BLaER1 (cell line): ENCODE results near the gene PTPN21.

Experiments used
- H3K27ac ChIP-seq: shearing (Covaris generic); formaldehyde crosslinking; 2 replicates; pipeline ENCODE4 v1.8.1; 2022
- H3K27me3 ChIP-seq: shearing (Covaris generic); formaldehyde crosslinking; 2 replicates; pipeline ENCODE4 v1.8.1; 2022
- H3K36me3 ChIP-seq: shearing (Covaris generic); formaldehyde crosslinking; 2 replicates; pipeline ENCODE4 v1.8.1; 2022
- H3K4me1 ChIP-seq: shearing (Covaris generic); formaldehyde crosslinking; 2 replicates; pipeline ENCODE4 v1.8.1; 2022
- H3K4me2 ChIP-seq: shearing (Covaris generic); formaldehyde crosslinking; 2 replicates; pipeline ENCODE4 v1.8.1; 2022
- H3K4me3 ChIP-seq: shearing (Covaris generic); formaldehyde crosslinking; 2 replicates; pipeline ENCODE4 v1.8.1; 2022
- H3K9ac ChIP-seq: shearing (Covaris generic); formaldehyde crosslinking; 2 replicates; pipeline ENCODE4 v1.8.1; 2022
- H3K9me3 ChIP-seq: shearing (Covaris generic); formaldehyde crosslinking; 2 replicates; pipeline ENCODE4 v1.8.1; 2022
- H4K20me1 ChIP-seq: shearing (Covaris generic); formaldehyde crosslinking; 2 replicates; pipeline ENCODE4 v1.8.1; 2022
- Cebpa-rat ChIP-seq: shearing (Covaris generic); IDR thresholded peaks from 2 replicates; pipeline ENCODE4 v1.8.1; 2022

PTPN21 gene

GRCh38 chr14:88476825-88477224 lies 78.0 kb downstream of the PTPN21 start:
- Histone ChIP-seq H3K27me3 (no peaks in the 10 kb centered on the region), H4K20me1 (no peaks in the 10 kb centered on the region), H3K4me1 (peaks cover 10% of the 10 kb centered on the region; the same call in 1 of the 2 replicates), H3K4me2 (no peak overlapping the region), H3K9ac (no peak overlapping the region), H3K27ac (no peak overlapping the region), H3K4me3 (no peak overlapping the region), H3K9me3 (peaks cover 17% of the 10 kb centered on the region), H3K36me3 (no peaks in the 10 kb centered on the region)
- TF ChIP-seq Cebpa-rat: no peak

GRCh38 chr14:88476214-88476774 lies 78.5 kb downstream of the PTPN21 start:
- H3K9ac ChIP-seq: no peak overlapping the region
- no peak for TF ChIP-seq Cebpa-rat
- no peaks in the 10 kb centered on the region for H3K36me3 ChIP-seq
- no peak overlapping the region for H3K4me3 ChIP-seq
- no peaks in the 10 kb centered on the region for H4K20me1 ChIP-seq
- H3K27me3 ChIP-seq: no peaks in the 10 kb centered on the region
- peaks cover 17% of the 10 kb centered on the region for H3K9me3 ChIP-seq
- H3K4me1 ChIP-seq: peaks cover 9% of the 10 kb centered on the region; the same call in 1 of the 2 replicates
- H3K27ac ChIP-seq: no peak overlapping the region
- no peak overlapping the region for H3K4me2 ChIP-seq

- Histone ChIP-seq H3K9ac (no peak overlapping the region), H3K27ac (no peak overlapping the region), H3K4me2 (no peak overlapping the region), H4K20me1 (no peaks in the 10 kb centered on the region), H3K9me3 (peaks cover 2% of the 10 kb centered on the region), H3K4me3 (no peak overlapping the region), H3K4me1 (no peaks in the 10 kb centered on the region), H3K36me3 (no peaks in the 10 kb centered on the region), H3K27me3 (no peaks in the 10 kb centered on the region)
- TF ChIP-seq Cebpa-rat: no peak
Observed at GRCh38 chr14:88473791-88474190, 81.0 kb downstream of the PTPN21 start.

- Histone ChIP-seq H3K36me3 (no peaks in the 10 kb centered on the region), H3K4me2 (no peak overlapping the region), H3K27ac (no peak overlapping the region), H3K4me3 (no peak overlapping the region), H4K20me1 (no peaks in the 10 kb centered on the region), H3K4me1 (no peaks in the 10 kb centered on the region), H3K9me3 (no peaks in the 10 kb centered on the region), H3K27me3 (no peaks in the 10 kb centered on the region), H3K9ac (no peak overlapping the region)
- TF ChIP-seq Cebpa-rat: no peak
Observed at GRCh38 chr14:88470542-88471440, 84.0 kb downstream of the PTPN21 start.

- Histone ChIP-seq H3K27me3 (no peaks in the 10 kb centered on the region), H3K9me3 (no peaks in the 10 kb centered on the region), H3K4me2 (no peak overlapping the region), H4K20me1 (no peaks in the 10 kb centered on the region), H3K4me1 (no peaks in the 10 kb centered on the region), H3K27ac (no peak overlapping the region), H3K9ac (no peak overlapping the region), H3K4me3 (no peak overlapping the region), H3K36me3 (no peaks in the 10 kb centered on the region)
- TF ChIP-seq Cebpa-rat: no peak
Observed at GRCh38 chr14:88468406-88468805, 86.4 kb downstream of the PTPN21 start.

GRCh38 chr14:88463318-88463717 lies 91.5 kb downstream of the PTPN21 start:
- no peak overlapping the region for H3K4me2 ChIP-seq
- H3K36me3 ChIP-seq: peaks cover 16% of the 10 kb centered on the region
- no peaks in the 10 kb centered on the region for H3K27me3 ChIP-seq
- no peak overlapping the region for H3K9ac ChIP-seq
- no peaks in the 10 kb centered on the region for H3K4me1 ChIP-seq
- peaks cover 13% of the 10 kb centered on the region; the same call in 1 of the 2 replicates for H3K9me3 ChIP-seq
- H3K27ac ChIP-seq: no peak overlapping the region
- no peak overlapping the region for H3K4me3 ChIP-seq
- TF ChIP-seq Cebpa-rat: no peak
- no peaks in the 10 kb centered on the region for H4K20me1 ChIP-seq

- Histone ChIP-seq H3K27ac (no peak overlapping the region), H3K27me3 (no peaks in the 10 kb centered on the region), H3K9me3 (no peaks in the 10 kb centered on the region; the same call in 1 of the 2 replicates), H3K4me3 (no peak overlapping the region), H3K4me2 (no peak overlapping the region), H4K20me1 (no peaks in the 10 kb centered on the region), H3K9ac (no peak overlapping the region), H3K4me1 (no peaks in the 10 kb centered on the region), H3K36me3 (peaks cover 32% of the 10 kb centered on the region)
- no peak for TF ChIP-seq Cebpa-rat
Observed at GRCh38 chr14:88454886-88455285, 99.9 kb downstream of the PTPN21 start.

- no peak overlapping the region for H3K9ac ChIP-seq
- no peaks in the 10 kb centered on the region for H4K20me1 ChIP-seq
- H3K4me2 ChIP-seq: no peak overlapping the region
- no peaks in the 10 kb centered on the region; the same call in 1 of the 2 replicates for H3K9me3 ChIP-seq
- no peaks in the 10 kb centered on the region for H3K4me1 ChIP-seq
- no peak overlapping the region for H3K4me3 ChIP-seq
- TF ChIP-seq Cebpa-rat: no peak
- no peak overlapping the region for H3K27ac ChIP-seq
- H3K27me3 ChIP-seq: no peaks in the 10 kb centered on the region
- peaks cover 32% of the 10 kb centered on the region for H3K36me3 ChIP-seq
Observed at GRCh38 chr14:88452231-88452630, 102.6 kb downstream of the PTPN21 start.

GRCh38 chr14:88439088-88439487 lies 115.7 kb downstream of the PTPN21 start:
- no peak overlapping the region for H3K9ac ChIP-seq
- H3K4me1 ChIP-seq: no peaks in the 10 kb centered on the region
- H3K9me3 ChIP-seq: no peaks in the 10 kb centered on the region
- no peaks in the 10 kb centered on the region for H3K27me3 ChIP-seq
- H3K27ac ChIP-seq: no peak overlapping the region
- peaks cover 42% of the 10 kb centered on the region for H3K36me3 ChIP-seq
- H3K4me2 ChIP-seq: no peak overlapping the region
- no peaks in the 10 kb centered on the region for H4K20me1 ChIP-seq
- no peak overlapping the region for H3K4me3 ChIP-seq
- no peak for TF ChIP-seq Cebpa-rat

- Histone ChIP-seq H3K9ac (no peak overlapping the region), H3K36me3 (peaks cover 42% of the 10 kb centered on the region), H3K27me3 (no peaks in the 10 kb centered on the region), H3K4me3 (no peak overlapping the region), H3K4me1 (no peaks in the 10 kb centered on the region), H3K4me2 (no peak overlapping the region), H4K20me1 (no peaks in the 10 kb centered on the region), H3K9me3 (no peaks in the 10 kb centered on the region), H3K27ac (no peak overlapping the region)
- no peak for TF ChIP-seq Cebpa-rat
Observed at GRCh38 chr14:88437658-88438057, 117.1 kb downstream of the PTPN21 start.
